Activated CD8-positive, alpha-beta T cell treated with anti-CD3 and anti-CD28 coated beads for 36 hours (primary cell): ENCODE data around the gene TNS2. TPM values are rescaled to one million over a fixed set of nuclear protein-coding genes. Genes with fewer than 3 reads are reported as not detected.

ENCODE experiments used
- ATAC-seq: fragments of 200-7000 bp; cut with Tn5 transposase; one replicate; pipeline ENCODE4 v1.10.0; 2021; ENCODE audit warnings: mild to moderate bottlenecking, moderate library complexity
- CTCF ChIA-PET: fragments of 350-600 bp; sonication (Branson Sonifier 250); formaldehyde crosslinking; loops from one replicate; lab custom pipeline; 2021; ENCODE audit warnings: antibody characterized with exemption; lab: Charles Lee
- POLR2A ChIA-PET: fragments of 350-600 bp; sonication (Branson Sonifier 250); formaldehyde crosslinking; loops from one replicate; lab custom pipeline; 2021; ENCODE audit warnings: antibody characterized with exemption; lab: Charles Lee
- DNase-seq: peaks from one replicate; pipeline ENCODE4 v3.0.0-alpha.2; 2020
- H3K27ac Mint-ChIP-seq: one replicate; pipeline ENCODE4 v1.8.0; 2021; ENCODE audit warnings: mild to moderate bottlenecking, mixed read lengths
- H3K27me3 Mint-ChIP-seq: one replicate; pipeline ENCODE4 v1.8.0; 2021; ENCODE audit warnings: mixed read lengths
- H3K36me3 Mint-ChIP-seq: one replicate; pipeline ENCODE4 v1.8.0; 2021; ENCODE audit warnings: low read depth, mixed read lengths
- H3K4me1 Mint-ChIP-seq: one replicate; pipeline ENCODE4 v1.8.0; 2021; ENCODE audit warnings: low read depth, mixed read lengths
- H3K4me3 Mint-ChIP-seq: one replicate; pipeline ENCODE4 v1.8.0; 2021; ENCODE audit warnings: mild to moderate bottlenecking, moderate library complexity, mixed read lengths
- H3K9me3 Mint-ChIP-seq: one replicate; pipeline ENCODE4 v1.8.0; 2021; ENCODE audit warnings: mixed read lengths
- CTCF ChIP-seq: fragments of 200-600 bp; IDR thresholded peaks from one replicate; pipeline ENCODE4 v1.8.0; 2022; ENCODE audit warnings: antibody characterized with exemption, mild to moderate bottlenecking
- intact Hi-C: fragments of 100-400 bp; cut with micrococcal nuclease; formaldehyde crosslinking; loops from one replicate; pipeline ENCODE4 v1.10.0; 2022
- total RNA-seq, 2 experiments: library from RNA; stranded (reverse); gene quantifications; one replicate each; pipeline ENCODE4 v1.2.3, GENCODE V29; 2021

Gene TNS2
- total RNA-seq, 2 experiments from 2014 or later = 1.1 to 1.6 TPM

- no peak for TF ChIP-seq CTCF
- H3K4me1 Mint-ChIP-seq = peaks cover 33% of the 10 kb centered on the region
- no peak for DNase-seq
- no peaks in the 10 kb centered on the region for H3K36me3 Mint-ChIP-seq
- H3K27ac Mint-ChIP-seq = peak overlapping the region; percentile 2
- intact Hi-C loops = no loop called here
- POLR2A ChIA-PET = interaction anchor here (1.3 kb wide), 1 partner anchor 15 kb away, joined by 3 read pairs; no protein-coding TSS in a partner anchor
- no peak for ATAC-seq
- no peaks in the 10 kb centered on the region for H3K27me3 Mint-ChIP-seq
- no peaks in the 10 kb centered on the region for H3K9me3 Mint-ChIP-seq
- H3K4me3 Mint-ChIP-seq = no peak overlapping the region
- CTCF ChIA-PET = interaction anchor here (0.8 to 1.2 kb wide), 3 partner anchors 15 to 163 kb away, joined by 3 read pairs; no protein-coding TSS in a partner anchor
These were observed 677 bp downstream of the TNS2 start for GRCh38 chr12:53050426-53051057.

- ATAC-seq = no peak
- ChIA-PET POLR2A (interaction anchor here (0.8 to 1.3 kb wide), 3 partner anchors 11 to 15 kb away, joined by 3 read pairs; no protein-coding TSS in a partner anchor), CTCF (interaction anchor here (0.8 to 7.5 kb wide), 6 partner anchors 8 to 270 kb away, joined by 3 to 93 read pairs (median 3); partner anchors contain the start of gene AAAS)
- H3K4me1 Mint-ChIP-seq = peaks cover 30% of the 10 kb centered on the region
- TF ChIP-seq CTCF = no peak
- H3K27me3 Mint-ChIP-seq = no peaks in the 10 kb centered on the region
- no peak overlapping the region for H3K27ac Mint-ChIP-seq
- no peaks in the 10 kb centered on the region for H3K36me3 Mint-ChIP-seq
- intact Hi-C loops = no loop called here
- no peak for DNase-seq
- H3K9me3 Mint-ChIP-seq = no peaks in the 10 kb centered on the region
- H3K4me3 Mint-ChIP-seq = no peak overlapping the region
These were observed 1.4 kb downstream of the TNS2 start for GRCh38 chr12:53051058-53051880.

- H3K36me3 Mint-ChIP-seq = no peaks in the 10 kb centered on the region
- DNase-seq (no peak), ATAC-seq (no peak)
- H3K9me3 Mint-ChIP-seq = no peaks in the 10 kb centered on the region
- H3K4me1 Mint-ChIP-seq = peaks cover 24% of the 10 kb centered on the region
- H3K27me3 Mint-ChIP-seq = no peaks in the 10 kb centered on the region
- CTCF ChIA-PET = interaction anchor here (1.0 to 7.5 kb wide), 5 partner anchors 9 to 269 kb away, joined by 3 to 93 read pairs (median 3); partner anchors contain the start of gene AAAS
- no peak for TF ChIP-seq CTCF
- no peak overlapping the region for H3K4me3 Mint-ChIP-seq
- H3K27ac Mint-ChIP-seq = no peak overlapping the region
- POLR2A ChIA-PET = interaction anchor here (0.8 to 1.3 kb wide), 3 partner anchors 11 to 14 kb away, joined by 3 read pairs; no protein-coding TSS in a partner anchor
- intact Hi-C loops = no loop called here
These were observed 2.1 kb downstream of the TNS2 start for GRCh38 chr12:53051881-53052412.

- Mint-ChIP-seq H3K36me3 (no peaks in the 10 kb centered on the region), H3K27ac (no peak overlapping the region), H3K4me1 (peaks cover 24% of the 10 kb centered on the region), H3K27me3 (no peaks in the 10 kb centered on the region), H3K9me3 (no peaks in the 10 kb centered on the region), H3K4me3 (no peak overlapping the region)
- no peak for ATAC-seq
- ChIA-PET CTCF (interaction anchor here (0.8 to 7.5 kb wide), 8 partner anchors 9 to 133 kb away, joined by 3 to 93 read pairs (median 12); partner anchors contain the start of genes SOAT2 and SPRYD3), POLR2A (interaction anchor here (0.9 to 2.8 kb wide), 4 partner anchors 10 to 26 kb away, joined by 3 to 15 read pairs (median 3); partner anchors contain the start of gene SPRYD3)
- intact Hi-C loops = no loop called here
- no peak for DNase-seq
- TF ChIP-seq CTCF = no peak
These were observed 2.8 kb downstream of the TNS2 start for GRCh38 chr12:53052419-53053217.
